22Rv1 (cell line): ENCODE results near the gene RAB40A.

Experiments
- ZFX ChIP-seq: fragments of 450-650 bp; IDR thresholded peaks from 2 replicates; pipeline ENCODE4 v1.6.1; 2017; ENCODE audit warnings: antibody characterized with exemption, borderline replicate concordance
- TF ChIP-seq, protein P1 (sequence below): fragments of 450-650 bp; IDR thresholded peaks from 2 replicates; pipeline ENCODE4 v1.5.1; 2017; ENCODE audit warnings: mild to moderate bottlenecking

DNA sequence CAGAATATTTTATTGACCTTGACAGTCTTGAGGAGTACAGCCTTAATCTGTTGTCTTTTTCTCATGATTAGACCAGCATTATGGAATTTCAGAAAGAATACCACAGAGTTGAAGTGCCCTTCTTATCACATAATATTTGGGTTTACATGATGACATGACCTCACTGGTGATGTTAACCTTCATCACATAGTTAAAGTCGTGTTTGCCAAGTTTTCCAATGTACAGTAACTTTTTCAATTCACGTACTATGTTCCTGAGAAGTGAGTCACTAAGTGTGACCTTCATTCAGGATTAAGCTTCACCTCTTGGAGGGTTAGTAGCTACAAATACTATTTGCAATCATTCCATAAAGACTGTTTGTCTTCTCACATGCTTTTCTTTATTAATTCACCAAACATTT lies 52.1 kb downstream of the RAB40A start:
- TF ChIP-seq, protein P1, sequence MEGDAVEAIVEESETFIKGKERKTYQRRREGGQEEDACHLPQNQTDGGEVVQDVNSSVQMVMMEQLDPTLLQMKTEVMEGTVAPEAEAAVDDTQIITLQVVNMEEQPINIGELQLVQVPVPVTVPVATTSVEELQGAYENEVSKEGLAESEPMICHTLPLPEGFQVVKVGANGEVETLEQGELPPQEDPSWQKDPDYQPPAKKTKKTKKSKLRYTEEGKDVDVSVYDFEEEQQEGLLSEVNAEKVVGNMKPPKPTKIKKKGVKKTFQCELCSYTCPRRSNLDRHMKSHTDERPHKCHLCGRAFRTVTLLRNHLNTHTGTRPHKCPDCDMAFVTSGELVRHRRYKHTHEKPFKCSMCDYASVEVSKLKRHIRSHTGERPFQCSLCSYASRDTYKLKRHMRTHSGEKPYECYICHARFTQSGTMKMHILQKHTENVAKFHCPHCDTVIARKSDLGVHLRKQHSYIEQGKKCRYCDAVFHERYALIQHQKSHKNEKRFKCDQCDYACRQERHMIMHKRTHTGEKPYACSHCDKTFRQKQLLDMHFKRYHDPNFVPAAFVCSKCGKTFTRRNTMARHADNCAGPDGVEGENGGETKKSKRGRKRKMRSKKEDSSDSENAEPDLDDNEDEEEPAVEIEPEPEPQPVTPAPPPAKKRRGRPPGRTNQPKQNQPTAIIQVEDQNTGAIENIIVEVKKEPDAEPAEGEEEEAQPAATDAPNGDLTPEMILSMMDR = no peak
- no peak for TF ChIP-seq ZFX
